Sigmoid colon (tissue), 7 donors: ENCODE data around the gene SHISAL1. TPM values are rescaled to one million over a fixed set of nuclear protein-coding genes. Genes with fewer than 3 reads are reported as not detected.

Experiments
- DNase-seq: peaks from one replicate; pipeline ENCODE4 v3.0.0-alpha.2; 2019
- H3K27ac ChIP-seq, 4 donors: fragments of 200-600 bp; sonication (generic); one replicate each; pipeline ENCODE4 v1.5.1; 2016 to 2019; ENCODE audit warnings: mild to moderate bottlenecking in 1 of 4
- H3K27me3 ChIP-seq, 3 donors: fragments of 200-600 bp; sonication (generic); one replicate each; pipeline ENCODE4 v1.5.1; 2019; ENCODE audit warnings: mild to moderate bottlenecking in 1 of 3
- H3K36me3 ChIP-seq, 4 donors: fragments of 200-600 bp; sonication (generic); one replicate each; pipeline ENCODE4 v1.5.1; 2016 to 2019
- H3K4me1 ChIP-seq, 4 donors: fragments of 200-600 bp; sonication (generic); one replicate each; pipeline ENCODE4 v1.5.1; 2017 to 2019
- H3K4me3 ChIP-seq, 4 donors: fragments of 200-600 bp; sonication (generic); one replicate each; pipeline ENCODE4 v1.5.1; 2017 to 2019; ENCODE audit warnings: mild to moderate bottlenecking in 2 of 4, moderate library complexity in 1 of 4
- H3K9me3 ChIP-seq, 4 donors: fragments of 200-600 bp in 3 of 4; sonication (generic) in 3 of 4; one replicate each; pipeline versions ENCODE4 v1.5.1 to v1.6.1; 2013 to 2019
- CTCF ChIP-seq, 4 experiments: fragments of 450-650 bp in 3 of 4; fragments of 200-600 bp in 1 of 4; IDR thresholded peaks; one replicate each; pipeline ENCODE4 v1.5.1; 2016 to 2019; ENCODE audit warnings: antibody characterized with exemption in 4 of 4, mild to moderate bottlenecking in 3 of 4, moderate library complexity in 2 of 4
- EP300 ChIP-seq, 4 donors: sonication (generic); formaldehyde crosslinking; IDR thresholded peaks; one replicate each; pipeline ENCODE4 v1.6.1; 2017; ENCODE audit warnings: antibody characterized with exemption in 4 of 4
- POLR2A ChIP-seq, 2 donors: fragments of 450-650 bp; IDR thresholded peaks; one replicate each; pipeline ENCODE4 v1.6.1; 2016; ENCODE audit warnings: antibody characterized with exemption in 2 of 2, mild to moderate bottlenecking in 2 of 2, moderate library complexity in 2 of 2
- POLR2AphosphoS5 ChIP-seq, 4 donors: sonication (generic); formaldehyde crosslinking; IDR thresholded peaks; one replicate each; pipeline ENCODE4 v1.6.1; 2017; ENCODE audit warnings: antibody characterized with exemption in 4 of 4
- WGBS, 2 donors: extraction: QIAGEN DNeasy Blood & Tissue Kit; methylation state at CpG; one replicate each; pipeline ENCODE4 v1.1.7; 2013; 5-methylcytosine and 5-hydroxymethylcytosine counted together
- intact Hi-C: fragments of 100-400 bp; cut with DNase I; formaldehyde crosslinking; loops from one replicate; pipeline ENCODE4 v1.15.1; 2023
- polyA plus RNA-seq, 3 donors: library from polyadenylated mRNA; stranded (reverse); fragments of 200-250 nt; gene quantifications; one replicate each; pipeline ENCODE4 v1.2.3, GENCODE V29; 2013
- total RNA-seq, 4 donors: library from RNA; depleted of rRNA; stranded (reverse); fragments of >200 nt; gene quantifications; one replicate each; pipeline ENCODE4 v1.1.0, GENCODE V29; 2016
- donor health status: healthy with polysubstance abuse.
- donor health status: Bipolar disorder and iron deficiency.
- donor health status: healthy.

Gene SHISAL1
- total and polyA plus RNA-seq, 7 donors: 0.23 to 32.4 (median 20.7) TPM

GRCh38 chr22:44293034-44293433 is 19.7 kb downstream of the SHISAL1 start:
- 85 to 89% methylated on average over 12 of the region's 12 CpGs for WGBS, 2 donors
- H3K4me3 ChIP-seq: no peak overlapping the region
- peaks cover 0 to 9% (median 0%) of the 10 kb centered on the region in 4 donors for H3K36me3 ChIP-seq
- no peak for DNase-seq
- no peaks in the 10 kb centered on the region for H3K9me3 ChIP-seq
- TF ChIP-seq EP300 (IDR thresholded peaks at IDR 0.05) (no peak), CTCF (IDR thresholded peaks at IDR 0.05) (no peak), POLR2AphosphoS5 (IDR thresholded peaks at IDR 0.05) (no peak), POLR2A (IDR thresholded peaks at IDR 0.05) (no peak)
- intact Hi-C loops: no loop called here
- no peaks in the 10 kb centered on the region for H3K27me3 ChIP-seq
- H3K4me1 ChIP-seq: peaks cover 0 to 9% (median 3%) of the 10 kb centered on the region in 4 donors
- no peak overlapping the region for H3K27ac ChIP-seq

- no peak for DNase-seq
- Histone ChIP-seq H3K4me3 (no peak overlapping the region), H3K4me1 (peaks cover 0 to 9% (median 3%) of the 10 kb centered on the region in 4 donors), H3K9me3 (no peaks in the 10 kb centered on the region), H3K27ac (no peak overlapping the region), H3K27me3 (no peaks in the 10 kb centered on the region), H3K36me3 (peaks cover 0 to 9% (median 2%) of the 10 kb centered on the region in 4 donors)
- intact Hi-C loops: no loop called here
- whole genome bisulfite sequencing, 2 donors: 82 to 90% methylated on average over 10 of the region's 10 CpGs
- no peak for TF ChIP-seq EP300 (IDR thresholded peaks at IDR 0.05)
- no peak for TF ChIP-seq POLR2AphosphoS5 (IDR thresholded peaks at IDR 0.05)
- no peak for TF ChIP-seq CTCF (IDR thresholded peaks at IDR 0.05)
- TF ChIP-seq POLR2A (IDR thresholded peaks at IDR 0.05): no peak
Observed at GRCh38 chr22:44292521-44292920, 20.2 kb downstream of the SHISAL1 start.

DNA sequence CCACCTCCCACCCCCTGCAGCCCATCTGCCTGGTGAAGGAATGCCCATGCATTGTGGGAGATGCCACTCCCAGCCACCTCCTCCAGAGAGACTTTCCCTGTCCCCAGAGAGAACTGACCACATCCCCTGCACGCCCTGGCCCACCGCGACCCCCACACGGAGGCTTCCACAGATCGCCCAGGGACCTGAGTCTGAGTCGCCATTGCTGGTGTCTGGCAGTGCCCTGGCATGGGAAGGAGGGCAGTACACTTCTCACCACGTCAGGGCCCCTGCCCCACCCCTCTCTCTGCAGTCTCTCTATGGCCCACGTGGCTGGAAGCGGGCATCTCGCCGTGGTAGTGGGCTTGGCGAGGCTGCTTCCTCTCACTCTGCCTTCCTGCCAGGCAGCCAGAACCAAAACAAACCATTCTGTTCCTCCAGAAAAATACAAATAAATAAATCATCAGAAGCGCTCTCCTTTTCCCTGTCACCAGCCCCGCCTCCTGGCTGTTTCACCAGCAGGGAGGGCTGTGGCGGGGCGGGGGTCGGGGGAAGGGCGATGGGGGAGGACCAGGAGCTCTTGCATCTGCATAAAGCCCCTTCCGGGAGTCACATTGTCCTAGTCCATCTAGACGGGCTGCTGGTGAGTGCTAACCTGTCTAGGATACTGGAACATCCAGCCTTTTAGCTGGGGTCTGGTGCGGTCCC is 20.9 kb downstream of the SHISAL1 start:
- TF ChIP-seq POLR2A (IDR thresholded peaks at IDR 0.05): no peak
- TF ChIP-seq POLR2AphosphoS5 (IDR thresholded peaks at IDR 0.05): no peak
- TF ChIP-seq CTCF (IDR thresholded peaks at IDR 0.05): no peak
- TF ChIP-seq EP300 (IDR thresholded peaks at IDR 0.05): no peak
- no peak for DNase-seq

GRCh38 chr22:44291265-44291664 is 21.5 kb downstream of the SHISAL1 start:
- Histone ChIP-seq H3K36me3 (peaks cover 0 to 13% (median 2%) of the 10 kb centered on the region in 4 donors), H3K27ac (no peak overlapping the region), H3K4me3 (no peak overlapping the region), H3K27me3 (no peaks in the 10 kb centered on the region), H3K9me3 (no peaks in the 10 kb centered on the region), H3K4me1 (peaks cover 0 to 9% (median 3%) of the 10 kb centered on the region in 4 donors)
- intact Hi-C loops: no loop called here
- no peak for DNase-seq
- WGBS, 2 donors: 73 to 79% methylated on average over 8 of the region's 8 CpGs
- TF ChIP-seq POLR2A (IDR thresholded peaks at IDR 0.05): no peak
- no peak for TF ChIP-seq EP300 (IDR thresholded peaks at IDR 0.05)
- TF ChIP-seq POLR2AphosphoS5 (IDR thresholded peaks at IDR 0.05): no peak
- TF ChIP-seq CTCF (IDR thresholded peaks at IDR 0.05): no peak

More for the DNA sequence above, 20.9 kb downstream of the SHISAL1 start:
- WGBS, 2 donors: 39 to 49% methylated on average over 21 of the region's 21 CpGs
- intact Hi-C loops: no loop called here
- Histone ChIP-seq H3K27ac (no peak overlapping the region), H3K4me3 (no peak overlapping the region), H3K36me3 (peaks cover 0 to 9% (median 2%) of the 10 kb centered on the region in 4 donors), H3K27me3 (no peaks in the 10 kb centered on the region), H3K4me1 (peaks cover 0 to 9% (median 3%) of the 10 kb centered on the region in 4 donors), H3K9me3 (no peaks in the 10 kb centered on the region)
